Lower leg skin (tissue), 4 donors: ENCODE data around the gene PACS2. TPM values are rescaled to one million over a fixed set of nuclear protein-coding genes. Genes with fewer than 3 reads are reported as not detected.

Experiments used
- DNase-seq, 2 donors: peaks; one replicate each; pipeline ENCODE4 v3.0.0-alpha.2; 2019; ENCODE audit warnings: low spot score in 2 of 2
- H3K4me3 ChIP-seq: fragments of 200-600 bp; sonication (generic); 2 replicates; pipeline ENCODE4 v1.5.1; 2017; ENCODE audit warnings: mild to moderate bottlenecking, low read depth; ENCODE audit not compliant: poor library complexity, severe bottlenecking
- CTCF ChIP-seq, 3 donors: fragments of 450-650 bp; IDR thresholded peaks; one replicate each; pipeline ENCODE4 v1.5.1; 2016; ENCODE audit warnings: antibody characterized with exemption in 3 of 3, mild to moderate bottlenecking in 3 of 3, moderate library complexity in 2 of 3
- POLR2A ChIP-seq, 2 donors: fragments of 450-650 bp; IDR thresholded peaks; one replicate each; pipeline ENCODE4 v1.6.1; 2016 to 2017; ENCODE audit warnings: antibody characterized with exemption in 2 of 2, mild to moderate bottlenecking in 1 of 2, moderate library complexity in 1 of 2
- WGBS, 2 donors: methylation state at CpG; one replicate each; pipeline ENCODE4 v1.1.5; 2018; 5-methylcytosine and 5-hydroxymethylcytosine counted together
- intact Hi-C: fragments of 100-400 bp; cut with DNase I; formaldehyde crosslinking; loops from one replicate; pipeline ENCODE4 v1.15.0; 2023; ENCODE audit warnings: low total_unique reads
- total RNA-seq, 4 donors: library from RNA; depleted of rRNA; stranded (reverse); fragments of >200 nt; gene quantifications; one replicate each; pipeline ENCODE4 v1.1.0, GENCODE V29; 2016

Gene PACS2
- total RNA-seq, 4 donors from 2014 or later = 25.9 to 75.1 (median 54.3) TPM

GRCh38 chr14:105389976-105390848 lies 75.7 kb downstream of the PACS2 start:
- intact Hi-C loops = no loop called here
- TF ChIP-seq CTCF (IDR thresholded peaks at IDR 0.05) (no peak), POLR2A (IDR thresholded peaks at IDR 0.05) (no peak)
- no peak overlapping the region for H3K4me3 ChIP-seq
- DNase-seq = no peak
- 68 to 80% methylated on average over 24 to 27 of the region's 27 CpGs for WGBS, 2 donors

- DNase-seq = no peak
- WGBS, 2 donors = 93 to 96% methylated on average over 18 to 19 of the region's 24 CpGs
- H3K4me3 ChIP-seq = no peak overlapping the region
- TF ChIP-seq POLR2A (IDR thresholded peaks at IDR 0.05) (no peak), CTCF (IDR thresholded peaks at IDR 0.05) (no peak)
- intact Hi-C loops = no loop called here
Observed at GRCh38 chr14:105390849-105391500, 76.4 kb downstream of the PACS2 start.

- WGBS, 2 donors = 85 to 93% methylated on average over 21 to 23 of the region's 23 CpGs
- DNase-seq = no peak
- TF ChIP-seq POLR2A (IDR thresholded peaks at IDR 0.05) (no peak), CTCF (IDR thresholded peaks at IDR 0.05) (no peak)
- intact Hi-C loops = no loop called here
- no peak overlapping the region for H3K4me3 ChIP-seq
Observed at GRCh38 chr14:105391541-105391940, 77.0 kb downstream of the PACS2 start.

- TF ChIP-seq POLR2A (IDR thresholded peaks at IDR 0.05) = no peak
- no peak for TF ChIP-seq CTCF (IDR thresholded peaks at IDR 0.05)
- no peak for DNase-seq
- no peak overlapping the region for H3K4me3 ChIP-seq
- 93 to 95% methylated on average over 23 to 40 of the region's 40 CpGs for WGBS, 2 donors
- intact Hi-C loops = no loop called here
Observed at GRCh38 chr14:105392131-105393090, 77.9 kb downstream of the PACS2 start.

GRCh38 chr14:105393151-105393550 lies 78.6 kb downstream of the PACS2 start:
- no peak for DNase-seq
- intact Hi-C loops = no loop called here

More at GRCh38 chr14:105393151-105393550, 78.6 kb downstream of the PACS2 start:
- TF ChIP-seq CTCF (IDR thresholded peaks at IDR 0.05) (no peak), POLR2A (IDR thresholded peaks at IDR 0.05) (no peak)
- 86 to 87% methylated on average over 14 of the region's 14 CpGs for WGBS, 2 donors
- no peak overlapping the region for H3K4me3 ChIP-seq
